ENCODE data around the gene HOXD3.

The HOXD3 gene

GRCh38 chr2:176181551-176181950 lies 24.4 kb downstream of the HOXD3 start:
- no peak for DNase-seq

- no peak for DNase-seq
These were observed 25.6 kb downstream of the HOXD3 start for GRCh38 chr2:176182671-176183070.

- no peak for DNase-seq
These were observed 27.6 kb downstream of the HOXD3 start for GRCh38 chr2:176184749-176185148.

GRCh38 chr2:176186024-176186423 lies 28.9 kb downstream of the HOXD3 start:
- DNase-seq = no peak

- no peak for DNase-seq
These were observed 30.2 kb downstream of the HOXD3 start for GRCh38 chr2:176187200-176187898.

GRCh38 chr2:176187899-176188773 lies 31.0 kb downstream of the HOXD3 start, which contains the start of gene HOXD1:
Gene HOXD1, plus strand, starts transcription at chr2:176188668. Its CDS starts 134 bp downstream, at chr2:176188802.
- DNase-seq = no peak

GRCh38 chr2:176188774-176189680 lies 31.9 kb downstream of the HOXD3 start:
- DNase-seq = no peak

- DNase-seq = no peak
These were observed 32.9 kb downstream of the HOXD3 start for GRCh38 chr2:176189681-176190641.

GRCh38 chr2:176192351-176192750 lies 35.2 kb downstream of the HOXD3 start:
- no peak for DNase-seq

GRCh38 chr2:176193048-176193447 lies 35.9 kb downstream of the HOXD3 start:
- no peak for DNase-seq

- no peak for DNase-seq
These were observed 42.8 kb downstream of the HOXD3 start for GRCh38 chr2:176199902-176200301.

- DNase-seq = no peak
These were observed 43.9 kb downstream of the HOXD3 start for GRCh38 chr2:176200971-176201370.

- no peak for DNase-seq
These were observed 45.4 kb downstream of the HOXD3 start for GRCh38 chr2:176202491-176202890.

GRCh38 chr2:176205126-176205525 lies 48.0 kb downstream of the HOXD3 start:
- no peak for DNase-seq

GRCh38 chr2:176206136-176206535 lies 49.0 kb downstream of the HOXD3 start:
- no peak for DNase-seq

GRCh38 chr2:176206682-176207081 lies 49.6 kb downstream of the HOXD3 start:
- DNase-seq = no peak

- DNase-seq = no peak
These were observed 54.0 kb downstream of the HOXD3 start for GRCh38 chr2:176211110-176211509.

GRCh38 chr2:176212276-176212675 lies 55.2 kb downstream of the HOXD3 start:
- no peak for DNase-seq

- no peak for DNase-seq
These were observed 56.3 kb downstream of the HOXD3 start for GRCh38 chr2:176213406-176213805.

Data from right hindlimb (tissue), 1 donor.